Urinary bladder (tissue), 4 donors: Measurements from ENCODE around the gene AFAP1L1. TPM values are rescaled to one million over a fixed set of nuclear protein-coding genes. Genes with fewer than 3 reads are reported as not detected.

Experiments used
- DNase-seq: peaks from one replicate; pipeline ENCODE4 v3.0.0-alpha.2; 2015; ENCODE audit errors: extremely low spot score
- H3K27ac ChIP-seq: one replicate; pipeline ENCODE4 v1.5.1; 2013; ENCODE audit warnings: low read depth, mild to moderate bottlenecking, moderate library complexity
- H3K36me3 ChIP-seq: one replicate; pipeline ENCODE4 v1.6.1; 2013; ENCODE audit warnings: mild to moderate bottlenecking, moderate library complexity; ENCODE audit not compliant: insufficient read depth
- H3K4me1 ChIP-seq: one replicate; pipeline ENCODE4 v1.6.1; 2013; ENCODE audit warnings: mild to moderate bottlenecking, moderate library complexity; ENCODE audit not compliant: insufficient read depth
- H3K4me3 ChIP-seq: one replicate; pipeline ENCODE4 v1.5.1; 2013; ENCODE audit warnings: low read depth, low read length
- WGBS: extraction: QIAGEN DNeasy Blood & Tissue Kit; methylation state at CpG from one replicate; pipeline ENCODE4 v1.1.7; 2013; 5-methylcytosine and 5-hydroxymethylcytosine counted together
- polyA plus RNA-seq: library from polyadenylated mRNA; stranded (reverse); fragments of 200-250 nt; gene quantifications from one replicate; pipeline ENCODE4 v1.2.3, GENCODE V29; 2013
- total RNA-seq: library from RNA; depleted of rRNA; stranded (reverse); fragments of >200 nt; gene quantifications from one replicate; pipeline ENCODE4 v1.2.3, GENCODE V29; 2014
- donor health status: healthy with polysubstance abuse.
- donor health status: healthy.

Gene AFAP1L1
- total and polyA plus RNA-seq, 2 donors: 6.3 to 27.9 TPM

GRCh38 chr5:149374801-149375200, 103.1 kb downstream of the AFAP1L1 start:
- no peaks in the 10 kb centered on the region for H3K4me1 ChIP-seq
- no peak for DNase-seq
- no peak overlapping the region for H3K4me3 ChIP-seq
- no peak overlapping the region for H3K27ac ChIP-seq
- H3K36me3 ChIP-seq: no peaks in the 10 kb centered on the region
- 70% methylated on average over 3 of the region's 3 CpGs for WGBS

- H3K36me3 ChIP-seq: no peaks in the 10 kb centered on the region
- DNase-seq: no peak
- H3K4me1 ChIP-seq: no peaks in the 10 kb centered on the region
- 82% methylated on average over 6 of the region's 6 CpGs for WGBS
- H3K4me3 ChIP-seq: no peak overlapping the region
- no peak overlapping the region for H3K27ac ChIP-seq
These were observed 103.8 kb downstream of the AFAP1L1 start for GRCh38 chr5:149375434-149375833.

- Histone ChIP-seq H3K4me1 (no peaks in the 10 kb centered on the region), H3K36me3 (no peaks in the 10 kb centered on the region), H3K27ac (no peak overlapping the region), H3K4me3 (no peak overlapping the region)
- 96% methylated on average over 12 of the region's 12 CpGs for WGBS
- no peak for DNase-seq
These were observed 104.4 kb downstream of the AFAP1L1 start for GRCh38 chr5:149376104-149376503.

GRCh38 chr5:149376711-149377447, 105.2 kb downstream of the AFAP1L1 start:
- H3K4me1 ChIP-seq: no peaks in the 10 kb centered on the region

GRCh38 chr5:149378241-149378820, 106.7 kb downstream of the AFAP1L1 start:
- no peak for DNase-seq
- no peak overlapping the region for H3K4me3 ChIP-seq
- 37% methylated on average over 5 of the region's 5 CpGs for whole genome bisulfite sequencing

More at GRCh38 chr5:149376711-149377447, 105.2 kb downstream of the AFAP1L1 start:
- H3K4me3 ChIP-seq: no peak overlapping the region
- WGBS: 92% methylated on average over 7 of the region's 7 CpGs
- no peak overlapping the region for H3K27ac ChIP-seq
- no peak for DNase-seq
- no peaks in the 10 kb centered on the region for H3K36me3 ChIP-seq

GRCh38 chr5:149379177-149379761, 107.6 kb downstream of the AFAP1L1 start, which contains the start of gene IL17B:
IL17B (minus strand) TSS chr5:149379292; CDS start chr5:149379225, 67 bp downstream.
- H3K4me1 ChIP-seq: no peaks in the 10 kb centered on the region
- H3K36me3 ChIP-seq: no peaks in the 10 kb centered on the region
- H3K27ac ChIP-seq: no peak within 1 kb of the TSS
- DNase-seq: no peak
- H3K4me3 ChIP-seq: no peak within 1 kb of the TSS
- 77% methylated on average over 22 of the region's 22 CpGs for WGBS

More at GRCh38 chr5:149378241-149378820, 106.7 kb downstream of the AFAP1L1 start:
- no peaks in the 10 kb centered on the region for H3K4me1 ChIP-seq
- no peak overlapping the region for H3K27ac ChIP-seq
- no peaks in the 10 kb centered on the region for H3K36me3 ChIP-seq

- WGBS: 58% methylated on average over 5 of the region's 5 CpGs
- H3K4me3 ChIP-seq: no peak overlapping the region
- H3K36me3 ChIP-seq: no peaks in the 10 kb centered on the region
- H3K27ac ChIP-seq: no peak overlapping the region
- no peak for DNase-seq
- H3K4me1 ChIP-seq: no peaks in the 10 kb centered on the region
These were observed 108.2 kb downstream of the AFAP1L1 start for GRCh38 chr5:149379818-149380374.

GRCh38 chr5:149380466-149381121, 108.9 kb downstream of the AFAP1L1 start:
- Histone ChIP-seq H3K27ac (peak overlapping the region; percentile 55), H3K4me3 (no peak overlapping the region), H3K4me1 (no peaks in the 10 kb centered on the region), H3K36me3 (no peaks in the 10 kb centered on the region)
- no peak for DNase-seq
- WGBS: 36% methylated on average over 16 of the region's 16 CpGs

GRCh38 chr5:149381261-149381985, 109.8 kb downstream of the AFAP1L1 start:
- peak overlapping the region; percentile 68 for H3K27ac ChIP-seq
- no peaks in the 10 kb centered on the region for H3K4me1 ChIP-seq
- WGBS: 30% methylated on average over 8 of the region's 8 CpGs
- no peaks in the 10 kb centered on the region for H3K36me3 ChIP-seq
- no peak for DNase-seq
- no peak overlapping the region for H3K4me3 ChIP-seq

- Histone ChIP-seq H3K27ac (peak overlapping the region; percentile 27), H3K4me1 (no peaks in the 10 kb centered on the region), H3K36me3 (no peaks in the 10 kb centered on the region), H3K4me3 (no peak overlapping the region)
- DNase-seq: no peak
- WGBS: 24% methylated on average over 16 of the region's 16 CpGs
These were observed 110.3 kb downstream of the AFAP1L1 start for GRCh38 chr5:149381986-149382338.

GRCh38 chr5:149382517-149383220, 111.0 kb downstream of the AFAP1L1 start:
- no peak for DNase-seq
- Histone ChIP-seq H3K4me1 (no peaks in the 10 kb centered on the region), H3K4me3 (no peak overlapping the region), H3K27ac (no peak overlapping the region), H3K36me3 (no peaks in the 10 kb centered on the region)
- 49% methylated on average over 12 of the region's 12 CpGs for WGBS

- Histone ChIP-seq H3K4me3 (no peak overlapping the region), H3K27ac (peak overlapping the region; percentile 64), H3K4me1 (no peaks in the 10 kb centered on the region), H3K36me3 (no peaks in the 10 kb centered on the region)
- WGBS: 31% methylated on average over 9 of the region's 9 CpGs
- no peak for DNase-seq
These were observed 111.7 kb downstream of the AFAP1L1 start for GRCh38 chr5:149383399-149383798.
